ENCODE measurements around the gene SLC38A9. TPM values are rescaled to one million over a fixed set of nuclear protein-coding genes. Genes with fewer than 3 reads are reported as not detected.

SLC38A9 gene
- total RNA-seq, 4 donors from 2014 or later, result 19.5 to 44.2 (median 30.4) TPM

- WGBS, 2 donors, result 97 to 98% methylated on average over 3 of the region's 3 CpGs
Observed at GRCh38 chr5:55667938-55668337, 44.2 kb downstream of the SLC38A9 start.

GRCh38 chr5:55665065-55665464, 47.1 kb downstream of the SLC38A9 start:
- Histone ChIP-seq H3K27me3 (no peaks in the 10 kb centered on the region), H3K36me3 (no peaks in the 10 kb centered on the region), H3K4me1 (no peaks in the 10 kb centered on the region), H3K9me3 (no peaks in the 10 kb centered on the region), H3K27ac (no peak overlapping the region), H3K4me3 (replicated peaks in 1 of 3) (no peak overlapping the region)
- no peak for TF ChIP-seq CTCF (IDR thresholded peaks at IDR 0.05)
- no peak for TF ChIP-seq POLR2A (IDR thresholded peaks at IDR 0.05)
- WGBS, 2 donors, result 79 to 89% methylated on average over 8 of the region's 8 CpGs
- intact Hi-C loops (cut with DNase I), result loop anchor here (10.0 kb wide), 1 partner anchor 60 kb away; no protein-coding TSS in a partner anchor
- DNase-seq, result no peak

More at GRCh38 chr5:55667938-55668337, 44.2 kb downstream of the SLC38A9 start:
- H3K27ac ChIP-seq, result no peak overlapping the region
- no peak overlapping the region for H3K4me3 ChIP-seq (replicated peaks in 1 of 3)
- intact Hi-C loops (cut with DNase I), result loop anchor here (10.0 kb wide), 1 partner anchor 63 kb away; no protein-coding TSS in a partner anchor
- no peaks in the 10 kb centered on the region for H3K27me3 ChIP-seq
- TF ChIP-seq POLR2A (IDR thresholded peaks at IDR 0.05) (no peak), CTCF (IDR thresholded peaks at IDR 0.05) (no peak)
- no peaks in the 10 kb centered on the region for H3K36me3 ChIP-seq
- no peaks in the 10 kb centered on the region for H3K9me3 ChIP-seq
- no peaks in the 10 kb centered on the region for H3K4me1 ChIP-seq
- no peak for DNase-seq

GRCh38 chr5:55657443-55657842, 54.7 kb downstream of the SLC38A9 start:
- intact Hi-C loops (cut with DNase I), result no loop called here
- no peak for DNase-seq
- no peaks in the 10 kb centered on the region for H3K9me3 ChIP-seq
- H3K27me3 ChIP-seq, result no peaks in the 10 kb centered on the region
- no peak overlapping the region for H3K27ac ChIP-seq
- TF ChIP-seq CTCF (IDR thresholded peaks at IDR 0.05) (no peak), POLR2A (IDR thresholded peaks at IDR 0.05) (no peak)
- WGBS, 2 donors, result 81 to 84% methylated on average over 2 of the region's 2 CpGs
- H3K4me3 ChIP-seq (replicated peaks in 1 of 3), result no peak overlapping the region
- H3K36me3 ChIP-seq, result no peaks in the 10 kb centered on the region
- no peaks in the 10 kb centered on the region for H3K4me1 ChIP-seq

- Histone ChIP-seq H3K36me3 (no peaks in the 10 kb centered on the region), H3K27ac (no peak overlapping the region), H3K27me3 (no peaks in the 10 kb centered on the region), H3K9me3 (no peaks in the 10 kb centered on the region), H3K4me1 (no peaks in the 10 kb centered on the region), H3K4me3 (replicated peaks in 1 of 3) (no peak overlapping the region)
- WGBS, 2 donors, result 75 to 77% methylated on average over 3 of the region's 3 CpGs
- no peak for DNase-seq
- intact Hi-C loops (cut with DNase I), result no loop called here
- no peak for TF ChIP-seq POLR2A (IDR thresholded peaks at IDR 0.05)
- TF ChIP-seq CTCF (IDR thresholded peaks at IDR 0.05), result no peak
Observed at GRCh38 chr5:55650386-55650785, 61.7 kb downstream of the SLC38A9 start.

- intact Hi-C loops (cut with DNase I), result no loop called here
- Histone ChIP-seq H3K9me3 (no peaks in the 10 kb centered on the region), H3K36me3 (no peaks in the 10 kb centered on the region), H3K4me3 (replicated peaks in 1 of 3) (no peak overlapping the region), H3K27me3 (no peaks in the 10 kb centered on the region), H3K4me1 (no peaks in the 10 kb centered on the region), H3K27ac (no peak overlapping the region)
- TF ChIP-seq POLR2A (IDR thresholded peaks at IDR 0.05) (no peak), CTCF (IDR thresholded peaks at IDR 0.05) (no peak)
- DNase-seq, result no peak
Observed at GRCh38 chr5:55649963-55650362, 62.2 kb downstream of the SLC38A9 start.
